ES-I3 (cell line): ENCODE measurements around the gene COL9A3.
"Not testable (repeated sequence)": the region's sequence is repeated elsewhere in the genome, so short reads cannot be mapped to it uniquely, and the experiment has no call there.

ENCODE experiments used
- H3K36me3 ChIP-seq: 2 replicates; pipeline ENCODE4 v1.6.1; 2013; ENCODE audit warnings: mild to moderate bottlenecking, low read length, control low read depth, moderate library complexity; ENCODE audit not compliant: insufficient read depth
- H3K4me1 ChIP-seq: 2 replicates; pipeline ENCODE4 v1.6.1; 2013; ENCODE audit warnings: mild to moderate bottlenecking, control low read depth, low read length; ENCODE audit not compliant: insufficient read depth
- H3K9ac ChIP-seq: 2 replicates; pipeline ENCODE4 v1.6.1; 2013; ENCODE audit warnings: low read depth, mild to moderate bottlenecking, low read length, moderate library complexity
- H3K9me3 ChIP-seq: 2 replicates; pipeline ENCODE4 v1.6.1; 2013; ENCODE audit warnings: mild to moderate bottlenecking, low read length, moderate library complexity; ENCODE audit not compliant: control insufficient read depth, insufficient read depth

The COL9A3 gene

DNA sequence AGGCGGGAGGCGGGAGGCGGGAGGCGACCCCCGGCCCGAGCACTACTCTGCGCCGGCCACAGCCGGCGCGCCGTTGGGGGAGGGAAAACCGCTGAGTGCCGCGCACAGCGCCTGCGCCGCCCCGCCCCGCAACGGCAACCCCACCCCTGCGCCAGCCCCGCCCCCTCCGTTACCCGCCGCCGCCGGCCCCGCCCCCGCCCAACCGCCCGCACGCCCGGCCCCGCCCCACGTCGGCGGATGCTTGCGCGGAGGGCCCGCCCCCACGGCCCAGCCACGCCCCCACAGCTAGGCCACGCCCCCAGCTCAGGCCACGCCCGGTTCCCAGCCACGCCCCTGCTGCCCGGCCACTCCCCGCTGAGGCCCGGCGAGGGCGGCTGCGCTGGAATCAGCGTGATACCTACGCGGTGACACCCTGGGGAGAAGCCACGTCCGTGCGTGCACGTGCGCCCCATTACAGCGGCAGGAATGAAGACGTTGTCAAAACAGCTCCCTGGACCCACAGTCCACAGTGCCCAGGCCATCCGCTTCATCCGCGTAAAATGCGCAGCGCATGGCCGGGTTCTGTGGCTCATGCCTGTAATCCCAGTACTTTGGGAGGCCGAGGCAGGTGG is 45.0 kb downstream of the COL9A3 start, which contains the start of gene TCFL5:
TSS of gene TCFL5 (minus strand) at position 97 of the 611 bp plus-strand sequence. CDS start 152 bp downstream, outside the sequence.
- peaks cover 3% of the 10 kb centered on the region; the same call in 1 of the 2 replicates for H3K36me3 ChIP-seq
- H3K4me1 ChIP-seq: peaks cover 8% of the 10 kb centered on the region; the same call in 1 of the 2 replicates
- H3K9me3 ChIP-seq: 0 out of 2 replicates have a peak, but pooled peaks cover 3% of the 10 kb centered on the region
- peak within 1 kb of the TSS; percentile 54; the same call in 1 of the 2 replicates for H3K9ac ChIP-seq

DNA sequence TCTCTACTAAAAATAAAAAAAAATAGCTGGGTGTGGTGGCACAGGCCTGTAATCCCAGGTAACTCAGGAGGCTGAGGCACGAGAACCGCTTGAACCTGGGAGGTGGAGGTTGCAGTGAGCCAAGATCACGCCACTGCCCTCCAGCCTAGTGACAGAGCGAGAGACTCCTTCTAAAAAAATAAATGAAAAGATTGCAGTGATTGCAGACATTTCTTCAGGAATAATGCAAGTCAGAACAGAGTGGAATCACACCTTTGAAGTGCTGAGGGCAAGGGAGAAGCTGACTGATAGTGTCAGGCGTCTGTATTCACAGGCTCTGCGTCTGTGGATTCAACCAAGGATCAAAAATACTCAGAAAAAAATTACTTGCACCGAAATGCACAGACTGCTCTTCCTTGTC is 47.4 kb downstream of the COL9A3 start:
- no peaks in the 10 kb centered on the region for H3K36me3 ChIP-seq
- H3K9ac ChIP-seq: no peak overlapping the region
- H3K9me3 ChIP-seq: 0 out of 2 replicates have a peak, but pooled peaks cover 3% of the 10 kb centered on the region
- peaks cover 7% of the 10 kb centered on the region; the same call in 1 of the 2 replicates for H3K4me1 ChIP-seq

DNA sequence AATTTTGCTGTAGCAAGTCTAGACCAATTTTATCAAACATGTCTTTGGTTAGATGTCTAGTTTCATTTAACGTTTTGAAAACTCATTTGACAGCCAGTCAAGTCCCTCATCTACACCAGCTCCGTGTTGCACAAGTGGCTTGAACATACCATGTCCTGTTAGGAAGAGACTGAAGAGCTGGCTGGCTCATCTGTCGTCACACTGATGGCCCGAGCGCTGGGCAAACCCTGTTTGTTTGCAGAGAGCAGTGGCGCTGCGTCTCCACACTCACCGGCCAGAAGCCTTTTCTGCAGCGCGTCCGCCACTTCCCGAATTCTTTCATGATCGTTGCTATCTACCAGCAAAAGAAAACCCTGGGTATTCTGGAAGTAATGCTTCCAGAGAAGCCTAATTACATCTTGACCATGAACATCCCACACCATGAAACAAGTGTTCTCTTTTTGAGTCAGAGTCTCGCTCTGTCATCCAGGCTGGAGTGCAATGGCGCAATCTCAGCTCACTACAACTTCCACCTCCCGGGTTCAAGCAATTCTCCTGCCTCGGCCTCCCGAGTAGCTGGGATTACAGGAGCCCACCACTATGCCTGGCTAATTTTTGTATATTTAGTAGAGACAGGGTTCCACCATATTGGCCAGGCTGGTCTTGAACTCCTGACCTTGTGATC is 55.5 kb downstream of the COL9A3 start:
- peaks cover 4% of the 10 kb centered on the region; the same call in 1 of the 2 replicates for H3K4me1 ChIP-seq
- no peak overlapping the region for H3K9ac ChIP-seq
- no peaks in the 10 kb centered on the region; the same call in 1 of the 2 replicates for H3K9me3 ChIP-seq
- no peaks in the 10 kb centered on the region for H3K36me3 ChIP-seq

DNA sequence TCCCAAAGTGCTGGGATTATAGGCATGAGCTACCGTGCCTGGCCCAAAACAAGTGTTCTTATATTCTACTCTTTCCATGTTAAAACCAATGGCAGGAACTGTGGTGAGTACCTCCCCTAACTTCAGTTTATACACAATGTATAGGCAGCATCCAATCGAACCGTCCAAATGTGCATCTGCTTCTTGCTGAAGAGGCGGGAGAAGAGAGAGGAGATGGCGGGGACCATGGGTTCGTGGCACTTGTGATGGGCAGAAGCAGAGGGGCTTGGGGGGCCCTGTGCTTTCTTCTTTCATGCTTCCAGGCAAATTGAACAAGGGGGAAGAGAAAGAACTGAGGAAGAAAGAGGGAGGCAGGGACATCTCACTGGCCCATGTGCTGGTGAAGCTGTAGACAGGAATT is 56.0 kb downstream of the COL9A3 start:
- Histone ChIP-seq H3K36me3 (no peaks in the 10 kb centered on the region), H3K4me1 (peaks cover 4% of the 10 kb centered on the region; the same call in 1 of the 2 replicates), H3K9ac (no peak overlapping the region), H3K9me3 (no peaks in the 10 kb centered on the region; the same call in 1 of the 2 replicates)

DNA sequence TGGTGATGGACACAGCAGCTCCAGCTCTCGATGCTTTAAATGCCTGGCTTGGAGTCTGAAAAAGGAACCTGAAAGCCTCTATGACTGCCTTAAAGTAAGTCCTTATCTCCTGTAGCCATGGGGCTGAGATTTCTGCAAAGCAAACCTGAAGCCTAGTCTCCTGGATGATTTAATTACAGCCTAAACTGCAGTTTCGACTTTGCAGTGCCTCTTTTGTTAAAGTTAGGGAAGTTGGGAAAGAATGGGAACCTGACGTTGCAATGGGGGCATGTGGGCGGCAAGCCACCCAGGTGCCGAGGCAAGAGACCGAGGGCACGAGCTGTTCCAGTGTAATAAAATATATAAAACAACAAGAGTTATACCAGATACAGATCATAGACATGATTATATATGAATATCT is 56.4 kb downstream of the COL9A3 start:
- Histone ChIP-seq H3K9ac (no peak overlapping the region), H3K4me1 (peaks cover 6% of the 10 kb centered on the region), H3K36me3 (no peaks in the 10 kb centered on the region), H3K9me3 (no peaks in the 10 kb centered on the region; the same call in 1 of the 2 replicates)

DNA sequence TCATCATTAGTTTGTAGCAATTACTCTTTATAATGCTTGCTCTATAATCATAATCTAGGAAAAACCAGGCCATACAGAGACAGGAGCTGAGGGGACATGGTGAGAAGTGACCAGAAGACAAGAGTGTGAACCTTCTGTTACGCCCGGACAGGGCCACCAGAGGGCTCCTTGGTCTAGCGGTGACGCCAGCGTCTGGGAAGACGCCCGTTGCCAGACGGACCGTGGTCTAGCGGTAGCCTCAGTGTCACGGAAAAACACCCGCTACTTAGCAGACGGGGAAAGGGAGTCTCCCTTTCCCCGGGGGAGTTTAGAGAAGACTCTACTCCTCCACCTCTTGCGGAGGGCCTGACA is 56.8 kb downstream of the COL9A3 start:
- H3K4me1 ChIP-seq, H3K36me3 ChIP-seq, H3K9me3 ChIP-seq: not testable (repeated sequence)
- peak overlapping the region; percentile 12; the same call in 1 of the 2 replicates for H3K9ac ChIP-seq

DNA sequence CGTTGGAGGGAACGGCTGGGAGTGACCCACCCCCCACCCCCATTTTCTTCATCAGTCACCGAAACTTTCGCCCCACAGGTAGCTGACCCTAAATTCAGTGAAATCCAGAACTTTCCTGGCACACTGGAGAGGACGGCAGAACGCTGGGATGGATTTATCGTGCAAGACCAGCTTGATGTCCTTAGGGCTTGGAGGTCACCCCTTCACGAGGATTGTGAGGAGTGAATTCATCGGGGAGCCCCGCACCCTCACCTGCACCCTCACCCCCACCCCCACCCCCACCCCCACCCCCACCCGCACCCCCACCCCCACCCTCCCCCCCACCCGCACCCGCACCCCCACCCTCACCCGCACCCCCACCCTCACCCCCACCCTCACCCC is 58.1 kb downstream of the COL9A3 start:
- Histone ChIP-seq H3K36me3 (no peaks in the 10 kb centered on the region), H3K9me3 (no peaks in the 10 kb centered on the region; the same call in 1 of the 2 replicates), H3K4me1 (peaks cover 8% of the 10 kb centered on the region), H3K9ac (no peak overlapping the region; the same call in 1 of the 2 replicates)

DNA sequence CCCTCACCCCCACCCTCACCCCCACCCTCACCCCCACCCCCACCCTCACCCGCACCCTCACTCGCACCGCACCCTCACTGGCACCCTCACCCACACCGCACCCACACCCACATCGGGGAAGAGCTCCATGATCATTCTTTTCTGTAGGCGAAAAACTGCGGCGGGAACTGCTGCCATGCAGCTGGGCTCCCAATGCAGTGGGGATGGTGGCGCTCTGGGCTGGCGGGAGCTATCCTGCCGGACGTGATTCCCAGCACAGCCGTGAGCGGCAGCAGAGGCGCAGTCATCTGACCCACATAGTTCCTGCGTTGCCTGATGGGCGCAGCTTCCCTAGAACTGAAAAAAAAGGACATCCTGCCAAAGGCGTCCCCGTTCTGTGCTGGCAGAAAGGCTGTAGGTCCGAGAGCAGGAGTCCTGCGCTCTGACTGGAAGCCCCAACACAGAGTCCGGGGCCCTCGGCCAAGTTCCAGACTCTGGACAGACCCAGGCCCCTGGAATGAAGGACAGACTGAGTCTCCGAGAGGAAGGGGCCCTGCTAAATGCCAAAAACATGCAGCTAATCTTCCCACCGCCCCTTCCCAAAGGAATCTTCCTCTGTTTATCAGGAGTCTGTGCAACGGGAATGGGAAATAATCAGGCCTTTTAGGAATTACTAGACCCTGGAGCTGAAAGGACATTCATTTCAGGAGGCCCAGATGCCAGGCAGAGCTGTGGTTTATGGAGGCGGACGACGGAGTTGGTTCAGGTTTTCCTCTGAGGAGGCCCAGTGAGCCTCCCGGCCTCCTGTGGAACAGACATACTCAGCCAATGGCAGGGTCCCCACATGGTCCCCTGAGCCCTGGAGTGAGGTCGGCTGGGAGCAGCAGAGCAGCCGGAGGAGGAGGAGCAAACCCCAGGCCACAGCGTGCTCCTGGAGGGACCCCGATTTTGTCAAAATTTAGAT is 58.8 kb downstream of the COL9A3 start:
- no peaks in the 10 kb centered on the region for H3K36me3 ChIP-seq
- peaks cover 8% of the 10 kb centered on the region for H3K4me1 ChIP-seq
- no peak overlapping the region for H3K9ac ChIP-seq
- H3K9me3 ChIP-seq: no peaks in the 10 kb centered on the region

DNA sequence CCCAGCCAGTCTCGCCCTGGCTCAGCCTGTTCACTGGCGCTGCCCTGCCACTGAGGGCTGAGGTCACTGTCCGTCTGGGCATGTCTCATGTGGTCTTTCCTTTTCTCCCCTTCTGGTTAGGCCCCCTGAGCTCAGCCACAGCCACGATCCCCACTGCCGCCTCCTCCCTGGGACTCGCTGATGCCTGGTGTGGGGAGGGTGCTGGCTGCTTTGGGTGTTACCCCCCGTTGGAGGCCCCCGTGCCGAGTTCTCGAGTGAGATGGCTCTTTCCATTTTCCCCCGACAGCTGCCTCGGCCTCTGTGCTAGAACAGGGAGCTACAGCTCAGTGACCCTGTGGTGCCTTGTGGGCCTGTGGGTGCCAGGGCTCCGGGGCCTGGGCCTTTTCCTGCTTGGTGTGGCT is 59.7 kb downstream of the COL9A3 start:
- Histone ChIP-seq H3K9me3 (no peaks in the 10 kb centered on the region), H3K36me3 (no peaks in the 10 kb centered on the region), H3K4me1 (peaks cover 8% of the 10 kb centered on the region), H3K9ac (no peak overlapping the region)

DNA sequence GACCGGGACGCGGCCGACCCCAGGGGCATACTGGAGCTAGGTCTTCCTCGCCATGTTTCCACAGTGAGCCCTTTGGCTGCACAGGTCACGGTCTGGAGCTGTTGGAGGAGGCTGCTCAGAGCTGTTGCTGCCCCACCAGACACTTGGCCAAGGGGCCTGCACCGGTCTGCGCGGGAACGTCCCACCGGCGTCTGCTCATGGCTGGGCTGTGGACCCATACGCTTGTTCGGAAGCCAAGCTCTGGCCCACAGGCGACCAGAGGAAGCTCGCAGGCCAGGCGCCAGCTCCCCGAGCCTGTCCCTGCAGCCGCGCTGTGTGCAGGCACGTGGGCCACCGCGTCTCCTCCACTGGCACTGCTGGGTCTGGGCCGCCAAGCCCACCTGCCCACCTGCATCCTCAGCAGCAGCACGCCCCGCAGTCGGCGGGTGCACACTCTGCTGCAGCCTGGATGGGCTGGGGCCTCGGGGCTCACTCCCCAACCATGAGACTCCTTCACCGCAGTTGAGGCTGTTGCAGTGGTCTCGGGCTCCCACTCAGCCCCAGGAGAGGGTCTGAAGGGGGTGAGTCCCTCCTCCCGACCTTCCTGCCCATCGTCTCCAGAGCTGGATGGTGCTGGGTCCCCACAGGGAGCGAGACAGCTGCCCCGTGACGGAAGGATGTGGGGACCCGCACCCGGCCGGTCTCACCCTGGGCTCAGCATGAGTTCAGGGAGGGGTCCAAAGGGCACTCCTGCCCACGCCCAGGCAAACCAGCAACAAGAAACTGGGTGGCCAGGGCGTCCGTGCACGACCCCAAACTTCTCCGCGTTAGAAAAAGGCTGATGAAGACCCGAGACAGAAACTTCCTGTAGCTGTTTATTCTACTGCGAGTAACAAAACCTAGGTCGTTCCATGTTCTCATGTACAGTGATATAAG is 60.3 kb downstream of the COL9A3 start:
- H3K9ac ChIP-seq: no peak overlapping the region

DNA sequence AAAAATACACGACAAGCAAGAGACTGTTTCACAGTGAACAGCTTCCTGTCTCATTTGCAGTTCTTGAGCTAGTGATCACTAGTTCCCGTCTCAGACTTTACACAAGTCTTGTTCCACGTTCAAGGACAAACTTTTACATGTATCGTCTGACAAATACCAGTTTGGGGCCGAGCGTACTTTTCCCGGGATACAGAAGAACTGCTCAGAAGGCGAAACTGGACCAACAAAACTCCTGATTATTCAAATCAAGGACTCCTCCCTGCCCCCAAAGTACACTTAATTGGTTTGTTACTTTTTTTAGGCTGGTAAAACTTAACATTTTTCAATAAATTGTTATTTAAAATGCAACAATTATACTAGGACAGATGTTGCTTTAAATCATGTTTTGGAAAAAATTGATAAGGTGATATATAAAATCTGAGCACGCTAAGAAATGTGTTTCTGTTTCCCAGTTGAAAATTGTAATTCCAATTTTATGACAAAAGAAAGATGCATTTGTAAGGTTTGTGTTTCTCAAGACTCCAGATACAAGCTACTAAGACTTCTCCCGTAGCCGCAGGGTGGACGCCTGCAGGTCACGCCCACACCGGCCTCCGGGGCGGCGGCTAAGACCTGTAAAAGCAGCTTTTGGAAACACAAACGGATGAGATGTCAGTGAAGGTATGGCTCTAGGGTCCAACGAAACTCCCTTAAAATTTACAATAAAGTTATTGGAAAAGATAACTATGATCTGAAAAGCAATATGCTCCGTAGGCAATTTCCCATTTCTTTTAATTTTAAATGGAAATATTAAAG is 61.6 kb downstream of the COL9A3 start:
- H3K36me3 ChIP-seq: no peaks in the 10 kb centered on the region
- no peaks in the 10 kb centered on the region for H3K9me3 ChIP-seq
- H3K9ac ChIP-seq: no peak overlapping the region
- peaks cover 8% of the 10 kb centered on the region for H3K4me1 ChIP-seq

More for the DNA sequence above, 60.3 kb downstream of the COL9A3 start:
- Histone ChIP-seq H3K36me3 (no peaks in the 10 kb centered on the region), H3K9me3 (no peaks in the 10 kb centered on the region), H3K4me1 (peaks cover 8% of the 10 kb centered on the region)

DNA sequence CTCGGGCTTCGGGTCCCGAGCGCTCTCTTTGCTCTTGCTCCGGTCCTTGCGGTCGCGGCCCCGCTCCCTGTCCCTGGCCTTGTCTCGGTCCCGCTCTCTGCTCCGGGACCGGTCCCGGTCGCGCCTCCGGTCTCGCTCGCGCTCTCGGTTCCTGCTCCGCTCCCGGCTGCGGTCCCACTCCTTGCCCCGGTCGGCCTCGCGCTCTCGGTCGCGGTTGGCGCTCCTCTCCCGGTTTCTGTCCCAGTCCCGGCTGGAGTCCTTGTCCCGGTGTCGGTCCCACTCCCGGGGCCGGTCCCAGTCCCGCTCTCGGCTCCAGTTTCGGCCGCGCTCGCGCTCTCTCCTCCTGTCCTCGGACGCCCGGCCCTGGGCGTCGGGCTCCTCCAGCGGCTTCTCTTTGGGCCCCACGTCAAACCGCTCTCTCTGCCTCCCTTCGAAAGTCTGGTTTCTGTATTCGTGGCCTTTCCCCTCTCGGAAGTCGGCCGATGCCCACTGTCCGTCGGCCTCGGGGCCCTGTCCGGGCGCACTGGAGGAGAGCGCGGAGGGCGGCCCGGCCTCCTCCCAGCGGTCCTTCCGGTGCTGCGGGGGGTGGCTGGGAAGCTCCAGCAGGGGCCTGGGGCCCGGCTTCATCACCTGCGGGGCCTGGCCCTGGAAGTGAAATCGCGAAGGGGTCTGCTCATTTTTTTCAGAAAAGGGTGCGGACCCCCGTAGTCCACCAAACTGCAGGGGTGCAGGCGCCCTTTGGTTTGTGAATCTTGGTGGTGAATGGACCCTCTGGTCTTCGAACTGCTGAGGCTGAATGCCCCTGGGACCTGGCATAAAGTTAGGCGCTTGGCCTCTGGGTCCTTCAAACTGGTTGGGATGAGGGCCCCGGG is 62.7 kb downstream of the COL9A3 start:
- no peaks in the 10 kb centered on the region for H3K36me3 ChIP-seq
- H3K4me1 ChIP-seq: peaks cover 12% of the 10 kb centered on the region
- H3K9me3 ChIP-seq: no peaks in the 10 kb centered on the region
- 0 out of 2 replicates have a peak overlapping the region, but pooled peaks have one; percentile 13 for H3K9ac ChIP-seq
